ENCODE data around the gene SNHG17. TPM values are rescaled to one million over a fixed set of nuclear protein-coding genes. Genes with fewer than 3 reads are reported as not detected.

The SNHG17 gene
- polyA plus RNA-seq, 4 donors: 21.7 to 78.9 (median 26.5) TPM

DNA sequence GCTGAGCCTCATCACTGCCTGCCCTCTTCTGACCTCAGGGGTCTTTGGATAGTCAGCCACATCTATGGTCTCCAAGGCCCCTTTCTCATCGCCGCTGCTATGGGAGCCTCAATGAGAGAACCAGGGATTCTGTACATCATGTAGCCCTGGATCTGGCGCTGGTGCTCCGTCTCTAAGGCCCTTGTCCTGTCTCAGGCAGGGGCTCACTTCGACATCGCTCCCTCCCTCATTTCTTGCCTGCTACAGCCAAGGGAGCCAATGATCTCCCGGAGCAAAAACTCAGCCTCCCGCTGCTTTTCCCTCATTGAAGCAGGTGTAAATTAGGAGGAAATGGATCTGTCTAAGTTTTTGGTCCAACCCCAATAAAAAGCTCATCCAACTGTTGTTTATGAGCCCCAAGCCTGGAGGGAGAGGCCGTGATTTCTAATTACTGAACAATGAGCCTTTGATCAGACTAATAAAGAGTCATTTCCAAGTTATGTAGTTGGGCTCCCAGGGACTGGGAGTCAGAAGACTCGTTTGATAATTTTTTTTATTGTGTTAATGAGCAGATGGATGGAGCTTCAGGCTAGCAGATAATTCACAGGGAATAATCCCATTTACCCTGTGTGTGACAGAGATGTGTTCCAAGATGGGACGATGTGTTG is 58.0 kb downstream of the SNHG17 start:
- DNase-seq (ENCODE audit: low read depth in 4 of 4, low spot score in 3 of 4): no peak

- DNase-seq (ENCODE audit: low read depth in 4 of 4, low spot score in 3 of 4): no peak
These were observed 61.2 kb downstream of the SNHG17 start for GRCh38 chr20:38373898-38374297.

DNA sequence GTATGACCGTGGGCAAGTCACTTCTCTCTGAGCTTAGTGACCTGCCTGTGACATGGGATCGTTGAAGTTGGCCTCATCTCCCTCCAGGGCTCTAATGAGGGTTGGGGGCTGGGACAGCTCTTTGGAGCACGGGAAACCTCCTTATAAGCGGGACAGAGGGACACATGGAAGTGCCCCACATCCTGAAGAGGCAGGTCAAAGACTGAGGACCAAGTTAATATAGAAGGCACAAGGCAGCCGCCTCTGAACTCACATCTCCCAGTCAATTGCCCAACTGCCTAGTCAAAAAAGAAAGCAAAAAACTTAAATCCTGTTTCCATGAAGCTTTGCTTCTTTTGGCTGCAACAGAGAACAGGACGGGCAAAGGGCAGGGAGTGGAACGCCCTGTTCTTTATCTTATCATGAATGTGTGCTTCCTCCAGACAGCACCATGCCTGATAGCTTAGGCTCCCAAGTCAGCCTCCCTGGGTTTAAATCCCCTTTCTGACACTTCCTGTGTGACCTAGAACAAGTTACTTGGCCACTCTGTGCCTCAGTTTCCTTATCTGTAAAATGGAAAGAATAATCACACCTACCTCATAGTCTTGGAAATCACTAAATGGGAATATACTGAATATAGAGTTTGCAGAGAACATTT is 61.8 kb downstream of the SNHG17 start:
- DNase-seq (ENCODE audit: low read depth in 4 of 4, low spot score in 3 of 4): no peak

- DNase-seq (ENCODE audit: low read depth in 4 of 4, low spot score in 3 of 4): no peak
These were observed 62.3 kb downstream of the SNHG17 start for GRCh38 chr20:38372806-38373205.

Other genes with a start within 250 kb of the SNHG17 start
- 10 to 100 TPM in 1 of 4 donors, 1 to 10 TPM in 3; 3.8 to 19.0 (median 4.5) TPM for gene KIAA1755, start 174.6 kb downstream of the SNHG17 start, polyA plus RNA-seq (ENCODE audit: insufficient read length in 4 of 4)
- gene BPI, start 131.2 kb downstream of the SNHG17 start, polyA plus RNA-seq (ENCODE audit: insufficient read length in 4 of 4): 1 to 10 TPM in 3 of 4 donors, under 1 TPM in 1; 0.13 to 6.3 (median 1.2) TPM
- under 1 TPM in 1 of 4 donors, not detected in 3; 0.14 TPM for gene LBP, start 88.8 kb downstream of the SNHG17 start, polyA plus RNA-seq (ENCODE audit: insufficient read length in 4 of 4)
- gene RALGAPB, start 37.5 kb upstream of the SNHG17 start, polyA plus RNA-seq (ENCODE audit: insufficient read length in 4 of 4): 10 to 100 TPM; 31.3 to 41.9 (median 38.5) TPM
- gene ADIG, start 145.9 kb upstream of the SNHG17 start, polyA plus RNA-seq (ENCODE audit: insufficient read length in 4 of 4): not detected
- gene ARHGAP40, start 166.5 kb upstream of the SNHG17 start, polyA plus RNA-seq (ENCODE audit: insufficient read length in 4 of 4): 1 to 10 TPM in 2 of 4 donors, under 1 TPM in 2; 0.12 to 3.7 (median 1.2) TPM